ENCODE data around the gene ISM1.

The ISM1 gene

DNA sequence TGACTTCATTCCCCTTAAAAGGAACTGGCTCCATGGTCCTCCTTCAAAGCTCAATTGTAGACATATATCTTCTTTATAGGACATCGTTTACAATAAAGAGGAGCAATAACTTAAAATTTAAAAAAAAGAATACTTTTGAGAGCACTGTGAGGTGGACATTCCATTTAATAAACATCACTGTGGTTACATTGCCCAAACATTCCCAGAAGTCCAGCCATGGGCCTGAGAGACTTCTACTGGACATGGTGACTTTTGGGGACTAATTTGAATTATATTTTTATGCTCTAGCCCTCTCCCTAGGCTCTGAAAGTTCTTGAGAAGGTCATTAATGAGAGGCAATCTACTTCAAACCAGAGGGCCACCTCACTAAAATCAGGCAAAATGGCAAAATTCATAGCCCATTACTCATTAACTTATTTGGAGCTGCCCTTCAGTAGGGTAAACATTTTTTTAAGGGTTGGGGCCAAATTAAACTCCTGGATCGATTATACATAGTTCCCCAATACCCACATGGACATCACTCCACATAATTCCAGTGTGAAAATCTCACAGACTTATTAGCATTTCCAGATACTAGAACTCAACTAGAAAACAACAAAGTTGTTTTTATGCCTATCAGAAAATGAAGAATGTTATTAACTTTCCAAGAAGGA is 17.1 kb downstream of the ISM1 start:
- TF ChIP-seq, protein P1, sequence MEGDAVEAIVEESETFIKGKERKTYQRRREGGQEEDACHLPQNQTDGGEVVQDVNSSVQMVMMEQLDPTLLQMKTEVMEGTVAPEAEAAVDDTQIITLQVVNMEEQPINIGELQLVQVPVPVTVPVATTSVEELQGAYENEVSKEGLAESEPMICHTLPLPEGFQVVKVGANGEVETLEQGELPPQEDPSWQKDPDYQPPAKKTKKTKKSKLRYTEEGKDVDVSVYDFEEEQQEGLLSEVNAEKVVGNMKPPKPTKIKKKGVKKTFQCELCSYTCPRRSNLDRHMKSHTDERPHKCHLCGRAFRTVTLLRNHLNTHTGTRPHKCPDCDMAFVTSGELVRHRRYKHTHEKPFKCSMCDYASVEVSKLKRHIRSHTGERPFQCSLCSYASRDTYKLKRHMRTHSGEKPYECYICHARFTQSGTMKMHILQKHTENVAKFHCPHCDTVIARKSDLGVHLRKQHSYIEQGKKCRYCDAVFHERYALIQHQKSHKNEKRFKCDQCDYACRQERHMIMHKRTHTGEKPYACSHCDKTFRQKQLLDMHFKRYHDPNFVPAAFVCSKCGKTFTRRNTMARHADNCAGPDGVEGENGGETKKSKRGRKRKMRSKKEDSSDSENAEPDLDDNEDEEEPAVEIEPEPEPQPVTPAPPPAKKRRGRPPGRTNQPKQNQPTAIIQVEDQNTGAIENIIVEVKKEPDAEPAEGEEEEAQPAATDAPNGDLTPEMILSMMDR (IDR thresholded peaks at IDR 0.05), result no peak

GRCh38 chr20:13243826-13244376 is 22.8 kb downstream of the ISM1 start:
- H3K9me3 ChIP-seq (ENCODE audit: control insufficient read depth, low read length), result no peaks in the 10 kb centered on the region
- no peak overlapping the region for H3K9ac ChIP-seq
- no peak overlapping the region for H3K4me2 ChIP-seq (ENCODE audit: low read length)
- H3K4me3 ChIP-seq (ENCODE audit: low read depth, low read length), result no peak overlapping the region
- H3K27me3 ChIP-seq (ENCODE audit: control insufficient read depth, insufficient read depth, low read length), result no peaks in the 10 kb centered on the region
- H3K36me3 ChIP-seq (ENCODE audit: control insufficient read depth, insufficient read depth, low read length), result no peaks in the 10 kb centered on the region
- H2AFZ ChIP-seq, result no peak overlapping the region
- H3K79me2 ChIP-seq, result no peaks in the 10 kb centered on the region
- TF ChIP-seq, protein P1 (IDR thresholded peaks at IDR 0.05), result no peak
- H3K27ac ChIP-seq, result no peak overlapping the region
- peaks cover 14% of the 10 kb centered on the region for H3K4me1 ChIP-seq

More for the DNA sequence above, 17.1 kb downstream of the ISM1 start:
- Histone ChIP-seq H2AFZ (no peak overlapping the region), H3K36me3 (ENCODE audit: control insufficient read depth, insufficient read depth, low read length) (no peaks in the 10 kb centered on the region), H3K9me3 (ENCODE audit: control insufficient read depth, low read length) (no peaks in the 10 kb centered on the region), H3K4me3 (ENCODE audit: low read depth, low read length) (no peak overlapping the region), H3K27ac (no peak overlapping the region), H3K79me2 (no peaks in the 10 kb centered on the region), H3K4me1 (no peaks in the 10 kb centered on the region), H3K27me3 (ENCODE audit: control insufficient read depth, insufficient read depth, low read length) (no peaks in the 10 kb centered on the region), H3K9ac (no peak overlapping the region), H3K4me2 (ENCODE audit: low read length) (no peak overlapping the region)

DNA sequence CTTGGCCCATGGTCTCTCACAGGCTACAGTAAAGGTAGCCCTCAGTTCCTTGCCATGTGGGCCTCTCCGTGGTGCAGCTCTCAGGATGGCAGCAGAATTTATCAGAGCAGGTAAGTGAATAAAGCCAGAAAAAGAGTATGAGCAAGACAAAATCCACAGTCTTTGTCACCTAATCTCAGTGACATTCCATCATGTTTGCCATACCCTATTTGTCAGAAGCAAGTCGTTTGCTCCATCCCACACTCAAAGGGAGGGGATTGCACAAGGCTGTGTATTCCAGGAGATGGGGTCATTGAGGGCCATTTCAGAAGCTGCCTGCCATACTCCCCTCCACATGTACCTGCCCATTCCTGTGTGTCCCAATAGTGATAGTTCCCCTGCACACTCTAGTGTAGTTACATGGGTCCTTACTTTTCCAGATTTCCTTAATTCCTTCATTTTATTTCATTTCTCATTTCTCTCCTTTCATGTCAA is 24.2 kb downstream of the ISM1 start:
- no peaks in the 10 kb centered on the region for H3K36me3 ChIP-seq (ENCODE audit: control insufficient read depth, insufficient read depth, low read length)
- no peak overlapping the region for H3K9ac ChIP-seq
- H3K9me3 ChIP-seq (ENCODE audit: control insufficient read depth, low read length), result no peaks in the 10 kb centered on the region
- peaks cover 14% of the 10 kb centered on the region for H3K4me1 ChIP-seq
- TF ChIP-seq, protein P1 (IDR thresholded peaks at IDR 0.05), result no peak
- H3K27me3 ChIP-seq (ENCODE audit: control insufficient read depth, insufficient read depth, low read length), result no peaks in the 10 kb centered on the region
- H2AFZ ChIP-seq, result no peak overlapping the region
- H3K27ac ChIP-seq, result no peak overlapping the region
- no peaks in the 10 kb centered on the region for H3K79me2 ChIP-seq
- H3K4me3 ChIP-seq (ENCODE audit: low read depth, low read length), result no peak overlapping the region
- H3K4me2 ChIP-seq (ENCODE audit: low read length), result no peak overlapping the region

- Histone ChIP-seq H2AFZ (no peak overlapping the region), H3K4me1 (peaks cover 14% of the 10 kb centered on the region), H3K4me3 (ENCODE audit: low read depth, low read length) (no peak overlapping the region), H3K4me2 (ENCODE audit: low read length) (no peak overlapping the region), H3K27me3 (ENCODE audit: control insufficient read depth, insufficient read depth, low read length) (no peaks in the 10 kb centered on the region), H3K27ac (no peak overlapping the region), H3K9me3 (ENCODE audit: control insufficient read depth, low read length) (no peaks in the 10 kb centered on the region), H3K36me3 (ENCODE audit: control insufficient read depth, insufficient read depth, low read length) (no peaks in the 10 kb centered on the region), H3K79me2 (no peaks in the 10 kb centered on the region), H3K9ac (no peak overlapping the region)
- TF ChIP-seq, protein P1 (IDR thresholded peaks at IDR 0.05), result no peak
Measured at GRCh38 chr20:13249118-13249797, 28.2 kb downstream of the ISM1 start.
